ENCODE results near the gene TMOD2.

TMOD2 gene

GRCh38 chr15:51828621-51829375, 77.4 kb downstream of the TMOD2 start:
- DNase-seq: peak; percentile 99

DNA sequence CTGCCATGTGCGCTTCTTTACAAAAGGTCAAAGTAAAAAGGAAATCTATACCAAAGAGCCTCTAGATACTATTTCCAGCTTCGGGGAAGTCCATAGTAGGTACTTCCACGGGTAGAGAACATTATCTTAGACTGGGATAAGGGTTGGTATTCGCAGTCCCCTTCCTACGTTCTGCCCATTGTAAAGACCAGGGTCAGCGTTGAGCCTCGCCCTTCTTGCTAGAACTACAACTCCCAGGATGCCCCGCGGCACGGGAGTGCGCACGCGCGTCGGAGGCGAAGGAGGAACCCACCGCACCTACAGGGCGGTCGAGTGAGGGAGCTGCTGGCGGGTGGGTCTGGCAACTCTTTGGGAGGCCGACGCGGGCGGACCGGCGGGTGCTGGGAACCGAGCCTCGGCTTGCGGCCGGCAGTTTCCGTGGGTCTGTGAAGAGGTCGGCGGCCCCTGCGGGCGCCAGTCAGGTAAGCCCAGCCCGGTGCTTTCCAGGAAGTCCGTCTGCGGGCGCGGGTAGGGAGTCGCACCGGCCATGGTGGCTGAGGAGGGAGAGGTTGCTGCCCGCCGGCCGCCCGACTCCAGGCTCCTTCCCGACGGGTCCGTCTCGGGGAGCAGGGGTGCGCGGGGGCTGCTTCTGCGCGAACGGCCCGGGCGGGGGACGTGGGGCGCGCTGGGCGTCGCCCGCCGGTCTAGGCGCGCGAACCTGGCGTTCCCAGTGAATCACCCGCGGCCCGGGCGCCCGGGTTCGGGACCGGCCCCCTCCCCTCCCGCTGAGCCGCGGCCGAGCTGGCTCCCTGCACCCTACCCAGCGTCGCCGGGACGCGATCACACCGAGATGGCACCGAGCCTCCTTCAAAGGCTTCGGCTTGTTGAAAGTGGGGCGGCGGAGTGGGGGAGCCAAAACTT, 78.2 kb downstream of the TMOD2 start, which contains the start of gene TMOD3:
TSS of gene TMOD3 (plus strand) at position 278 of the 900 bp plus-strand sequence. CDS start 33,232 bp downstream, outside the sequence.
- DNase-seq: peak; percentile 96

DNA sequence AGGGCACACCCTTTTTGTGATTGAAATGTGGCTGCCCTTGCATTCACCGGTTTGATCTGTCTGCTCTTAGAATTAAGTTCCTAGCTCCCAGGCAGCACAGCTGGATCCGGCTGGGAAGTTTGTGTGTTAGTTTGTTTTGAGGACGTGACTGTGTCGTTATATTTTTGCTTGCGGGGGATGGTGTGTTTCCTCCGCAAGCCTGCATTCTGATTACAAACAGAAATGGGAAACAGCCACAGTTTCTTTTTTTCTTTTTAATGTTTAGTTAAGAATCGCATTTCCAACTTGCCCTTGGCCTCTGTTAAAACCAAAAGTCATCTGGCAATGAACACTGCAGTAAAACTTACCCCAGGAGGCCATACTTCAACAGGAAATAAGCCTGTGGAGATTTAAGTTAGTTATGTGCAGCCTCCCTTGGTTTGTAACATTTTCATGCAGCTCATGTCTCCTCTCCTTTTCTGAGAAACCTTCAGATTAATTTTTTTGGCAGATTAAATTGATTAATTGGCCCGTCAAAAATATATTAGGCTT, 78.9 kb downstream of the TMOD2 start:
- no peak for DNase-seq

- DNase-seq: no peak
Observed at GRCh38 chr15:51833772-51834171, 82.4 kb downstream of the TMOD2 start.

DNA sequence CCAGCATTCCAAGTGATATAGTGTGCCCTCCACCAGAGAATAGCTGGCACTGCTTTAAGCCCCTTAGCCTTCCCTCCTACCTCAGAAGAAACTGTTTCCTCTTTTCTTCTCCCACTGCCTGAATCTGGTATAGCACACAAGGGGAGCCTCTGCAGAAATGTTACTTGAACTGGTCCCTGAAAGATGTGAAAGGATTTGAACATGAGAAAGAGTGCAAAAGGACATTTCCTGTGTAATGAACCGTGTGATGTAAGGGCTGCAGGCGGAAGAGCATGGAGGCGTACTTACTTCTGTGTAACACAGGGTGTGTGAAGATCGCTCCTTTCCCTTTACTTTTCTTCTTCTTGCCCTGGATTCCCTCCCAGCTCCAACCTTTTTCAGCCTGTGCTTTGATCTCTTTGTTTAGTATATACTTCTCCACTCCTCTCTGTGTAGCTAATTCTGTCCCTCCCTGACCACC, 86.4 kb downstream of the TMOD2 start:
- DNase-seq: no peak

DNA sequence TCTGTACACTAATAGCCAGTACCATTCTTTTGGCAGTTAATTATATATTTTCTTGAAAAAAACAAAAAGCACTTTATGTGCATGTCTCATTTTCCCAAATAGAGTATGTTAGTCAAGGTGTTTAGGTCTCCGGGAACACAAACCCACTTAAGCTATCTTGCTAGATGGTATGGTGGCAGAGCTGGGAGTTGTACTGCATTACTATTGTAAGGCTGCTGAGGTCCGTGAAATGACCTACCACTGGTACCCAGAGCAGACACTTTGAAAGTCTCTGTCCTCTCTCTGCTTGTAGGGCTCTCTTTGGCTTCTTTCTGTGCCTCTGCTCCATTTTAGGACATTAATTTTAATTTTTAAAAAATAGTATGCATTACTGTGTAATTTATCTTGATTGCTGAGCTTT, 86.9 kb downstream of the TMOD2 start:
- DNase-seq: no peak

- no peak for DNase-seq
Observed at GRCh38 chr15:51840692-51841091, 89.3 kb downstream of the TMOD2 start.

- no peak for DNase-seq
Observed at GRCh38 chr15:51841406-51842040, 90.1 kb downstream of the TMOD2 start.

GRCh38 chr15:51842265-51842664, 90.9 kb downstream of the TMOD2 start:
- no peak for DNase-seq

GRCh38 chr15:51842852-51843737, 91.7 kb downstream of the TMOD2 start:
- peak; percentile 99 for DNase-seq

DNA sequence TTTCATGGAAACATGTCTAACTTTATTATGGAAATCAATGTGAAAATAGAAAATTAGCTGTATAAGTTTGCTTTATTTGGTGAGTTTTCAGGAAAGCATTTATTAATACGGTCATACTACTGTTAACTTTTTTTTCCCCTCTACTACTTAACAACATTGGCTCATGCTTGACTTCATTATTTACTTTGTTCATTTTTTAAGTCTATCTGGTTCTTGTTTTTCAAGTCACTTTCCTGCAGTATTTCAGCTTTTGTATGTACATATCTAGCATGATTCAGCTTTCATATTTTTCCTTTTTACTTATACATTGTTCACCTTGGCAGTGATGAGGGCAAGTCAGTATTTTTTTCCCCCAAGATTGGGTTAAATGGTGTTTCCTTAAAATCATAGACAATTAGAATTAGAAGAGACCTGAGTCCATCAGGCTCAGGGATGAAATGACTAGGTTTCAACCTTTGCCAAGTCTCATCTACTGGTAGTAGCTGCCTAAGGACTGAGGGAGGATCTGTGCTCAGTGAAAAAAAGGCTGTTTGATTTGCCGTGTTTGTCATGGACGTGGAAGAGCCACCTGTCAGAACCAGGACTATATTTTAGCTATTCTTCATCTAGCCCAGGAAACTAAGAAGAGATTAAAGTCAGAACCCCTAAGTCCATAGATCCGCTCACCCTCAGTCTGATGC, 93.5 kb downstream of the TMOD2 start:
- no peak for DNase-seq

GRCh38 chr15:51846066-51846462, 94.7 kb downstream of the TMOD2 start:
- DNase-seq: peak; percentile 73

DNA sequence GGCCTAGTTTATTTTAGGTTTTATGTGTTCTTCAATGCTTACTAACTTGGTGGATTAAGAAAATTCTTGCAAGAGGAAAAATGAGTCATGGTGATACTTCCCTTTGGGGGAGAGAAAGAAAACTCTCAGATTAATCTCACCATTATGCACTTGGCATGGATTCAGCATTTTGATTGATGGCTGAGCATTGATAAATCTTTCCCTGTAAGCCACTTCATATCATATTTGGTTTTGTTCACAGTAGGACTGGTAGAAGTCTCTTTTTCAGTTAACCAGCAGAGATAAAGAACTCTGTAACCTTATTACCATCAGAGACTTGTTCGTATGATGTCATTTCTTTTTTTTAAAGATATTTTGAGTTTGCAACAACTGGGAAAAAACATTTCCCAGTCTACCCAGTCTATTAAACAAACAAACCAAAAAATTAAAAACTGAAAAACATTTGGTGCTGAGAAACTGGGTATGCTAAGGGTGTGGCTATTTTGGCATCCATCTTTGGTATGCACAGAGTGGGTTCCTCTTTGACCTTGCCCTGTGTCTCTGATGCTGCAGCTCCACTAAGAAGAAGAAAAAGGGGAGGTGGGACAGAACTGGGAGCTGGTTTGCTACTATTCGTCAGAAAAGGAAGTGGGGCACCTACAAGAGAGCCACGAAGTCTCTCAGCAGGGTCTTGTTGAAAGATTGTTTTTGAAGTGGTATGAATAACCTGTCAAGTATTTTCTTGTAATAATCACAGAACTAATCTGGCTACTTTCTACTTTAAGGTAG, 95.2 kb downstream of the TMOD2 start:
- peak; percentile 99 for DNase-seq

GRCh38 chr15:51848811-51849210, 97.4 kb downstream of the TMOD2 start:
- DNase-seq: peak; percentile 66

GRCh38 chr15:51849860-51850259, 98.5 kb downstream of the TMOD2 start:
- DNase-seq: no peak

DNA sequence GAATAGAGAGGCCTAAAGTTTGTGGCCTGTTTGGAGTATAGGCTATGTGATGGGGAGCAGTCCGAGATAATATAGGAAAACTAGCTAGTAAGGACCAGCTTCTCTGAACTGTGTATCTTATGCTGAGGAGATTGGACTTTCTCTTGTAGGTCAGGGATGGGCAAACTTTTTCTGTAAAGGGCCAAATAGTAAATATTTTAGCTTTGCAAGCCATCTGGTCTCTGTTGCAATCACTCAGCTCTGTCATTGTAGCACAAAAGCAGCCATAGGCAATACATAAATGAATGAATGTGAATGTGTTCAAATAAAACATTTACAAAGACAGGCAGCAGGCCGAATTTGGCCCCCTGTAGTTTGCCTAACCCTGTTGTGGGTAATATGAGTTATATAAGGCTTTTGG, 102.6 kb downstream of the TMOD2 start:
- no peak for DNase-seq

DNA sequence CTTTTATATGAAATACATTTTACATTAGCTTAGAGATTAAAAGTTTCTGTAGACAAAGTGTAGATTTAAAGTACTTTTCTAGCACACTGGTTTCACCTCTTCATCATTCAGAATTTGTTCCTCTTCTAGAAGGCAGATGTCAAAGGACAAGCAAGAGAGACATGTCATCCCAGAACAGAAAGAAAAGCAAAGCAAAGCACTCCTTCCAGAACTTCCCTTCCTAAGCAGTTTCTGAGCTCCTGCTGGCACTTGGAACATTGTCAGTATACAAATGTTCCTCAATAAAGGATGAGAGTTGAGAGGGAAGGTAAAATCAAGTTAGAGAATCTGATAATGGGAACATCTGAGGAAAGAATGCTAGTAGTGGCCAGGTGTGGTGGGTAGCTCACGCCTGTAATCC, 104.2 kb downstream of the TMOD2 start:
- no peak for DNase-seq

DNA sequence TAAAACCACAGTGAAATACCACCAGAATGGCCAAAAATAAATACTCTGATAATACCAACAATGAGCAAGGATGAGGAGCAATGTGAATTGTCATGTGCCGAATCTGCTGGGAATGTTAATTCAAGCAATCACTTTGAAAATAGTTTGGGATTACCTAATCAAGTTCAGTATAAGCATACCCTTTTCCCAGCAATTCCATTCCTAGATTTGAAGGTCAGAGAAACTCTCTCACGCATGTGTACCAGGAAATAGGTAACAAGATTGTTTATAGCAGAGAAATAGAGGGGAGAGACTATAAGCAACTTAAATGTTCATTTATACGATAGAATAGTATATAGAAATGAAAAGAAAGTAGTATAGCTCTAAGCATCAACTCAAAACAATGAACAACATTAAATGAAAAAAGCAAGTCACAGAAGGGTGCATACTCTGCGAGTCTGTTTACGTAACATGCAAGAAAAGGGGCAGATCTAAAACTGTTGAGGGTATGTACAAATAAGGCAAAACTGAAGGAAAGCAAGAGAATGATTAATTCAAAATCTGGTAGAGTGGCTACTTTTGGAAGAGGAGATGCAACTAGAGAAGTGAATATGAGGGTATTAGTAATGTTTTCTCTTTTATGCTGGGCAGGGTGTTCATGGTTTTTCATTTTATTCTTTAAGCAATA, 105.5 kb downstream of the TMOD2 start:
- no peak for DNase-seq

GRCh38 chr15:51861557-51862359, 110.4 kb downstream of the TMOD2 start:
- DNase-seq: peak; percentile 24
